Tibial nerve (tissue), 4 donors: ENCODE results near the gene ARID5B. TPM values are rescaled to one million over a fixed set of nuclear protein-coding genes. Genes with fewer than 3 reads are reported as not detected.

ENCODE experiments used
- DNase-seq, 2 donors: peaks; one replicate each; pipeline ENCODE4 v3.0.0-alpha.2; 2019; ENCODE audit warnings: low spot score in 2 of 2
- H3K27ac ChIP-seq, 4 donors: fragments of 200-600 bp; sonication (generic) in 3 of 4; one replicate each; pipeline ENCODE4 v1.5.1; 2017 to 2019; ENCODE audit warnings: mild to moderate bottlenecking in 1 of 4
- H3K27me3 ChIP-seq, 2 donors: fragments of 200-600 bp; sonication (generic) in 1 of 2; one replicate each; pipeline versions ENCODE4 v1.5.1 to v1.6.0; 2017 to 2019
- H3K36me3 ChIP-seq, 3 donors: fragments of 200-600 bp; sonication (generic); one replicate each; pipeline ENCODE4 v1.5.1; 2018 to 2019
- H3K4me1 ChIP-seq, 4 donors: fragments of 200-600 bp; sonication (generic) in 3 of 4; one replicate each; pipeline ENCODE4 v1.5.1; 2017 to 2019
- H3K4me3 ChIP-seq, 4 donors: fragments of 200-600 bp; sonication (generic) in 3 of 4; one replicate each; pipeline ENCODE4 v1.5.1; 2017 to 2019; ENCODE audit warnings: mild to moderate bottlenecking in 1 of 4, moderate library complexity in 1 of 4
- H3K9me3 ChIP-seq, 4 donors: fragments of 200-600 bp; sonication (generic) in 3 of 4; one replicate each; pipeline ENCODE4 v1.5.1; 2017 to 2019
- CTCF ChIP-seq, 5 experiments: fragments of 200-600 bp in 3 of 5; fragments of 450-650 bp in 2 of 5; sonication (generic) in 3 of 5; IDR thresholded peaks; one replicate each; pipeline ENCODE4 v1.5.1; 2016 to 2019; ENCODE audit warnings: antibody characterized with exemption in 5 of 5, mild to moderate bottlenecking in 3 of 5, moderate library complexity in 2 of 5
- EP300 ChIP-seq, 2 donors: sonication (generic); formaldehyde crosslinking; IDR thresholded peaks; one replicate each; pipeline ENCODE4 v1.6.1; 2017; ENCODE audit warnings: antibody characterized with exemption in 2 of 2, mild to moderate bottlenecking in 1 of 2
- POLR2A ChIP-seq, 2 donors: fragments of 450-650 bp; IDR thresholded peaks; one replicate each; pipeline ENCODE4 v1.6.1; 2017; ENCODE audit warnings: antibody characterized with exemption in 2 of 2, mild to moderate bottlenecking in 2 of 2, moderate library complexity in 2 of 2
- WGBS, 2 donors: methylation state at CpG; one replicate each; pipeline ENCODE4 v1.1.5; 2018; 5-methylcytosine and 5-hydroxymethylcytosine counted together
- total RNA-seq, 4 donors: library from RNA; depleted of rRNA; stranded (reverse); fragments of >200 nt; gene quantifications; one replicate each; pipeline ENCODE4 v1.1.0, GENCODE V29; 2016

Gene ARID5B
- total RNA-seq, 4 donors from 2014 or later = 47.4 to 82.2 (median 62.6) TPM

DNA sequence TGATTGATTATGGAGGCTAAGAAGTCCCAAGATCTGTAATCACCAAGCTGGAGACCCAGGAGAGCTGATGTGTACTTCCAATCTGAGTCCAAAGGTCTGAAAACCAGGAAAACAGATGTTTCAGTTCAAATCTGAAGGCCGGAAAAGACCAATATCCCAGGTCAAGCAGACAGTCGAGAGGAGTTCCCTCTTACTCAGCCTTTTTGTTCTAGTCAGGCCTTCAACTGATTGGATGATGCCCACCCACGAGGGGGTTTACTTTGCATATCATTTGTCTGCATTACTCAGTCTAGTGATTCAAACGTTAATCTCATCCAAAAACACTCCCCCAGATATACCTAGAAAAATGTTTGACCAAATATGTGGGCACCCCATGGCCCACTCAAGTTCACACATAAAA lies 7.4 kb upstream of the ARID5B start:
- WGBS, 2 donors = 60 to 61% methylated on average over 4 of the region's 4 CpGs
- no peaks in the 10 kb centered on the region for H3K36me3 ChIP-seq
- no peak for DNase-seq
- H3K4me1 ChIP-seq = peaks cover 0 to 24% (median 6%) of the 10 kb centered on the region in 4 donors
- no peak overlapping the region for H3K4me3 ChIP-seq
- H3K9me3 ChIP-seq = no peaks in the 10 kb centered on the region
- no peaks in the 10 kb centered on the region for H3K27me3 ChIP-seq
- H3K27ac ChIP-seq = no peak overlapping the region
- TF ChIP-seq CTCF (IDR thresholded peaks at IDR 0.05) (no peak), POLR2A (IDR thresholded peaks at IDR 0.05) (no peak), EP300 (IDR thresholded peaks at IDR 0.05) (no peak)

- no peak overlapping the region for H3K27ac ChIP-seq
- 84 to 85% methylated on average over 6 of the region's 6 CpGs for WGBS, 2 donors
- H3K4me3 ChIP-seq = no peak overlapping the region
- TF ChIP-seq CTCF (IDR thresholded peaks at IDR 0.05) (no peak), POLR2A (IDR thresholded peaks at IDR 0.05) (no peak), EP300 (IDR thresholded peaks at IDR 0.05) (no peak)
- peaks cover 0 to 32% (median 12%) of the 10 kb centered on the region in 4 donors for H3K4me1 ChIP-seq
- no peaks in the 10 kb centered on the region for H3K27me3 ChIP-seq
- H3K36me3 ChIP-seq = no peaks in the 10 kb centered on the region
- no peak for DNase-seq
- H3K9me3 ChIP-seq = no peaks in the 10 kb centered on the region
Measured at GRCh38 chr10:61895898-61896600, 5.5 kb upstream of the ARID5B start.

GRCh38 chr10:61896854-61897661 lies 4.4 kb upstream of the ARID5B start:
- peak overlapping the region; percentile 17 to 55 (median 40) for H3K27ac ChIP-seq
- peak in 1 of 2 donors; percentile 65 for DNase-seq
- H3K27me3 ChIP-seq = no peaks in the 10 kb centered on the region

GRCh38 chr10:61897671-61898434 lies 3.6 kb upstream of the ARID5B start:
- peak; percentile 38 to 48 for DNase-seq
- 27% methylated on average over 10 of the region's 10 CpGs for WGBS, 2 donors
- TF ChIP-seq CTCF (IDR thresholded peaks at IDR 0.05) = peak; percentile 41 to 57 (median 42)
- no peak for TF ChIP-seq POLR2A (IDR thresholded peaks at IDR 0.05)
- TF ChIP-seq EP300 (IDR thresholded peaks at IDR 0.05) = peak in 1 of 2 donors; percentile 5

More at GRCh38 chr10:61896854-61897661, 4.4 kb upstream of the ARID5B start:
- 12 to 20% methylated on average over 26 to 31 of the region's 32 CpGs for WGBS, 2 donors
- peaks cover 0 to 32% (median 12%) of the 10 kb centered on the region in 4 donors for H3K4me1 ChIP-seq
- no peaks in the 10 kb centered on the region for H3K9me3 ChIP-seq
- TF ChIP-seq EP300 (IDR thresholded peaks at IDR 0.05) (no peak), CTCF (IDR thresholded peaks at IDR 0.05) (peak; percentile 57 to 75 (median 69)), POLR2A (IDR thresholded peaks at IDR 0.05) (no peak)
- H3K4me3 ChIP-seq = peak overlapping the region; percentile 24 to 48 (median 32)
- no peaks in the 10 kb centered on the region for H3K36me3 ChIP-seq

More at GRCh38 chr10:61897671-61898434, 3.6 kb upstream of the ARID5B start:
- Histone ChIP-seq H3K36me3 (no peaks in the 10 kb centered on the region), H3K9me3 (no peaks in the 10 kb centered on the region), H3K4me3 (peak overlapping the region; percentile 24 to 48 (median 32)), H3K27me3 (no peaks in the 10 kb centered on the region), H3K4me1 (peaks cover 0 to 32% (median 12%) of the 10 kb centered on the region in 4 donors), H3K27ac (peak overlapping the region; percentile 17 to 55 (median 40))
